Loucy (cell line): ENCODE measurements around the gene RAET1L.
A peak's percentile ranks its signal among the peaks of the same experiment; 100 is the strongest.

Experiments
- H2AFZ ChIP-seq: fragments of 200-600 bp; sonication (generic); 2 replicates; pipeline ENCODE4 v1.6.0; 2016; ENCODE audit warnings: antibody characterized with exemption, mild to moderate bottlenecking, low read length, moderate library complexity
- H3F3A ChIP-seq: fragments of 200-600 bp; 2 replicates; pipeline ENCODE4 v1.6.0; 2016; ENCODE audit warnings: antibody characterized with exemption, low read depth, mild to moderate bottlenecking
- H3K27me3 ChIP-seq: fragments of 200-600 bp; sonication (generic); 2 replicates; pipeline ENCODE4 v1.6.1; 2014; ENCODE audit warnings: low read length, mild to moderate bottlenecking; ENCODE audit not compliant: insufficient read depth, poor library complexity, severe bottlenecking
- H3K36me3 ChIP-seq: fragments of 200-600 bp; sonication (generic); 2 replicates; pipeline ENCODE4 v1.6.1; 2016; ENCODE audit warnings: low read length; ENCODE audit not compliant: insufficient read depth
- H3K4me1 ChIP-seq: fragments of 200-600 bp; sonication (generic); 2 replicates; pipeline ENCODE4 v1.5.1; 2014; ENCODE audit warnings: low read length, mild to moderate bottlenecking; ENCODE audit not compliant: insufficient read depth, poor library complexity, severe bottlenecking
- H3K4me2 ChIP-seq: fragments of 200-600 bp; sonication (generic); 2 replicates; pipeline ENCODE4 v1.6.0; 2014; ENCODE audit warnings: antibody characterized with exemption, low read length, low read depth, mild to moderate bottlenecking; ENCODE audit not compliant: poor library complexity, severe bottlenecking
- H3K4me3 ChIP-seq: fragments of 200-600 bp; sonication (generic); 2 replicates; pipeline ENCODE4 v1.5.1; 2014; ENCODE audit warnings: low read length, mild to moderate bottlenecking, mixed read lengths; ENCODE audit not compliant: poor library complexity, severe bottlenecking
- H3K79me2 ChIP-seq: fragments of 200-600 bp; sonication (generic); 2 replicates; pipeline ENCODE4 v1.6.1; 2014; ENCODE audit warnings: low read length; ENCODE audit not compliant: insufficient read depth
- H3K9ac ChIP-seq: fragments of 200-600 bp; sonication (generic); 2 replicates; pipeline ENCODE4 v1.6.0; 2014; ENCODE audit warnings: mild to moderate bottlenecking, low read depth, low read length, moderate library complexity; ENCODE audit not compliant: poor library complexity, severe bottlenecking
- H3K9me2 ChIP-seq: fragments of 200-600 bp; sonication (generic); replicated peaks from 2 replicates; pipeline ENCODE4 v1.6.1; 2016; ENCODE audit warnings: low read depth, low read length, mixed read lengths
- H3K9me3 ChIP-seq: fragments of 200-600 bp; sonication (generic); 2 replicates; pipeline ENCODE4 v1.6.1; 2014; ENCODE audit warnings: mild to moderate bottlenecking, antibody characterized with exemption, low read length, low read depth; ENCODE audit not compliant: insufficient read depth
- H4K20me1 ChIP-seq: fragments of 200-600 bp; sonication (generic); 2 replicates; pipeline ENCODE4 v1.6.0; 2014; ENCODE audit warnings: antibody characterized with exemption, low read length, mild to moderate bottlenecking; ENCODE audit not compliant: insufficient read depth, poor library complexity, severe bottlenecking
- CTCF ChIP-seq: fragments of 200-600 bp; sonication (generic); conservative IDR thresholded peaks from 2 replicates; pipeline ENCODE4 v1.5.1; 2014; ENCODE audit warnings: mild to moderate bottlenecking, antibody characterized with exemption, low read length
- EZH2phosphoT487 ChIP-seq: fragments of 200-600 bp; IDR thresholded peaks from 2 replicates; pipeline ENCODE4 v1.6.1; 2018; ENCODE audit warnings: antibody characterized with exemption, mild to moderate bottlenecking, moderate library complexity, borderline replicate concordance

Gene RAET1L

DNA sequence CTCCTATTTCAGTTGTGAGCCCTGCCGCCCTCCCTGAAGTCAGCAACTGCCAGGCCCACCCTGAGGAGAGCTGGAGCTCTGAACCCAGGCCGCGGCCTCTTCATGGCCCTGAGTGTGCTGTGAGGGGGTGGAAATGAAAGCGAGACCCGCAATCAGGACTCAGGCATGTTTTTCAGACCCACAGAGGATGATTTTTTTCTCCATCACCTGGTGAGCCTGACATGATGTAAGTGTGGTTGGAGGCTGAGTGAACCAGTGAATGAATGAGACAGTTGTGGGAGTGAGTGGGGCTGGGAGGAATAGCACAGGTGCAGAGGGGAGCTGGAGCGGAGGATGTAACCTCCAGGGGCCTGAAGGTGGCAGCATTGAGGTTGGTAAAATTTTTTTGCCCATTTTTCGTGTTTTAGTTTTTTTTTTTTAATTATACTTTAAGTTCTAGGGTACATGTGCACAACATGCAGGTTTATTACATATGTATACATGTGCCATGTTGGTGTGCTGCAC, 18.3 kb downstream of the RAET1L start:
- no peaks in the 10 kb centered on the region for H3K27me3 ChIP-seq
- no peaks in the 10 kb centered on the region for H3K9me2 ChIP-seq

GRCh38 chr6:150005761-150006651, 19.3 kb downstream of the RAET1L start:
- H3K36me3 ChIP-seq = no peaks in the 10 kb centered on the region
- peak overlapping the region; percentile 84 for H2AFZ ChIP-seq
- H3K9me2 ChIP-seq = no peaks in the 10 kb centered on the region
- H3K27me3 ChIP-seq = no peaks in the 10 kb centered on the region
- H3F3A ChIP-seq = no peaks in the 10 kb centered on the region
- H3K4me1 ChIP-seq = peaks cover 31% of the 10 kb centered on the region
- TF ChIP-seq CTCF = no peak
- TF ChIP-seq EZH2phosphoT487 = no peak
- peak overlapping the region; percentile 89 for H3K4me3 ChIP-seq
- H3K79me2 ChIP-seq = peaks cover 25% of the 10 kb centered on the region
- H3K9me3 ChIP-seq = no peaks in the 10 kb centered on the region
- H4K20me1 ChIP-seq = peaks cover 4% of the 10 kb centered on the region
- H3K9ac ChIP-seq = peak overlapping the region; percentile 52
- peak overlapping the region; percentile 98 for H3K4me2 ChIP-seq

More for the DNA sequence above, 18.3 kb downstream of the RAET1L start:
- H3K36me3 ChIP-seq = no peaks in the 10 kb centered on the region
- H3K4me1 ChIP-seq = peaks cover 21% of the 10 kb centered on the region
- no peaks in the 10 kb centered on the region for H3F3A ChIP-seq
- H3K4me2 ChIP-seq = no peak overlapping the region
- peaks cover 23% of the 10 kb centered on the region for H3K79me2 ChIP-seq
- no peak overlapping the region for H2AFZ ChIP-seq
- no peaks in the 10 kb centered on the region for H3K9me3 ChIP-seq
- TF ChIP-seq CTCF (peak; percentile 62), EZH2phosphoT487 (no peak)
- H4K20me1 ChIP-seq = peaks cover 4% of the 10 kb centered on the region
- no peak overlapping the region for H3K4me3 ChIP-seq
- H3K9ac ChIP-seq = no peak overlapping the region

DNA sequence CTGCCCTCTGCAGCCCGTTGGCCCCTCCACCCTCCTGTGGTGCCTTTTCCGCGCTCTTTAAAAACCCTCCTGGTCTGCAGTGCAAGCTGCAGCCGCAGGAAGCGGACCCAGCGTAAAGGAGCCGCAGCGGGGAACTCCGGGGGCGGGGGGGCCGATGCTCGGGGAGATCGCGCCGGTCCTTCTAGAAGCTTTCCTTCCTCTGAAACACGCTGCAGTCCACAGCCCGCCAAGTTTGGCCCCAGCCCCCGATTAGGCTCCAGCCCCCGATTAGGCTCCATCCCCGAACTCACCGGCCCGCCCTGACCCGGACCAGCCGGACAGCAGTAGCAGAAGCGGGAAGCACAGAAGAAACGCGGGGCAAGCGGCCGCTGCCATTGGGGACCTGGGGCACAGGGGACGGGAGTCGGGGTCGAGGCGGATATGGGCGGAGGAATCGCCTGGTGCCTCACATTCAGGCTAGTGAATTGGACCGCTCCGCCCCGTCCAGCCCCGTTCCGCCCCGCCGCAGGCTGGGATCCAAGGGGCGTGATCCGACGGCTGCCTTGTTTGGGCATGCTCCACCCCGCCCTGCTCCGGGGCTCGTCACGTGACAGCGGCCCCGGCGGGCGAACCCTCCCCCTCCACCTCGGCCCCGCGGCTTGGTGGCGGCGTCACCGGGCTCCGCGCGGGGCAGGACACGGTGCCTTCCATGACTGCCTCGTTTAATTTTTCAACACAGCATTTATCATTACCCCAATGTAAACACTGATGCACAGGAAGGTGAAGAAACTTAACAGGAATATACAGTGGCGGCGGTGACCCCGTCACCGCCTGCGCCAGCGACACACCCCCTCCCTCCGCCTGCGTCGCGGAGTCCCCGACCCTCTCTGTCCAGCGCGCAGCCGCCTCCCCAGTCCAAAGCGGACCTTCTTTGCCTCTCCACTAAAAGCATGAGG, 20.3 kb downstream of the RAET1L start:
- H3K4me2 ChIP-seq = peak overlapping the region; percentile 98
- H4K20me1 ChIP-seq = peaks cover 4% of the 10 kb centered on the region
- peak overlapping the region; percentile 78 for H3K9ac ChIP-seq
- H3K79me2 ChIP-seq = peaks cover 25% of the 10 kb centered on the region
- no peaks in the 10 kb centered on the region for H3K36me3 ChIP-seq
- peaks cover 37% of the 10 kb centered on the region for H3K4me1 ChIP-seq
- TF ChIP-seq CTCF = peak; percentile 29
- TF ChIP-seq EZH2phosphoT487 = no peak
- no peaks in the 10 kb centered on the region for H3F3A ChIP-seq
- H3K9me3 ChIP-seq = no peaks in the 10 kb centered on the region
- H3K27me3 ChIP-seq = no peaks in the 10 kb centered on the region
- peak overlapping the region; percentile 84 for H2AFZ ChIP-seq
- H3K9me2 ChIP-seq = no peaks in the 10 kb centered on the region
- H3K4me3 ChIP-seq = peak overlapping the region; percentile 89
